Measurements from ENCODE around the gene ROMO1.

- TF ChIP-seq POLR2A (IDR thresholded peaks at IDR 0.05) (no peak), CTCF (IDR thresholded peaks at IDR 0.05) (no peak)
Observed at GRCh38 chr20:35726842-35727711, 27.9 kb downstream of the ROMO1 start.
